Upper lobe of right lung (tissue), 1 donor: ENCODE data around the gene CHRNA1. TPM values are rescaled to one million over a fixed set of nuclear protein-coding genes. Genes with fewer than 3 reads are reported as not detected.

Source experiments
- ATAC-seq: fragments of 200-7000 bp; cut with Tn5 transposase; one replicate; pipeline ENCODE4 v1.9.1; 2020; ENCODE audit warnings: mild to moderate bottlenecking, moderate library complexity
- DNase-seq: peaks from one replicate; pipeline ENCODE4 v3.0.0-alpha.2; 2020
- H3K27ac ChIP-seq: fragments of 200-600 bp; one replicate; pipeline ENCODE4 v1.8.0; 2022
- H3K27me3 ChIP-seq: fragments of 200-600 bp; one replicate; pipeline ENCODE4 v1.8.0; 2022; ENCODE audit warnings: mild to moderate bottlenecking
- H3K36me3 ChIP-seq: fragments of 200-600 bp; one replicate; pipeline ENCODE4 v1.8.0; 2022
- H3K4me1 ChIP-seq: fragments of 200-600 bp; one replicate; pipeline ENCODE4 v1.8.0; 2022
- H3K4me3 ChIP-seq: fragments of 200-600 bp; one replicate; pipeline ENCODE4 v1.8.0; 2022; ENCODE audit warnings: mild to moderate bottlenecking
- H3K9me3 ChIP-seq: fragments of 200-600 bp; one replicate; pipeline ENCODE4 v1.8.0; 2022
- CTCF ChIP-seq: fragments of 200-600 bp; IDR thresholded peaks from one replicate; pipeline ENCODE4 v1.8.0; 2022; ENCODE audit warnings: antibody characterized with exemption
- intact Hi-C: fragments of 100-400 bp; cut with DNase I; formaldehyde crosslinking; loops from one replicate; pipeline ENCODE4 v1.11.0; 2022
- total RNA-seq: library from RNA; stranded (reverse); fragmentation: NEBNext Ultra II Directional; extraction: Animal tissue kit (Norgen Biotek cat#: 25700); gene quantifications from one replicate; pipeline ENCODE4 v1.2.1, GENCODE V29; 2021
- donor health status: DM: no; HTN: yes; CAD: no; lungs with severe emphysema.

CHRNA1 gene
- total RNA-seq, 1 donor from 2014 or later, result 0.52 TPM

GRCh38 chr2:174704642-174705041, 59.6 kb downstream of the CHRNA1 start:
- Histone ChIP-seq H3K4me3 (no peak overlapping the region), H3K9me3 (no peaks in the 10 kb centered on the region), H3K27ac (no peak overlapping the region), H3K4me1 (no peaks in the 10 kb centered on the region), H3K27me3 (peaks cover 14% of the 10 kb centered on the region), H3K36me3 (no peaks in the 10 kb centered on the region)
- intact Hi-C loops, result no loop called here
- ATAC-seq, result peak; percentile 37
- TF ChIP-seq CTCF, result no peak
- no peak for DNase-seq

GRCh38 chr2:174704061-174704460, 60.2 kb downstream of the CHRNA1 start:
- no peaks in the 10 kb centered on the region for H3K4me1 ChIP-seq
- no peak for TF ChIP-seq CTCF
- ATAC-seq (no peak), DNase-seq (no peak)
- H3K36me3 ChIP-seq, result no peaks in the 10 kb centered on the region
- H3K27ac ChIP-seq, result no peak overlapping the region
- intact Hi-C loops, result no loop called here
- no peak overlapping the region for H3K4me3 ChIP-seq
- peaks cover 14% of the 10 kb centered on the region for H3K27me3 ChIP-seq
- H3K9me3 ChIP-seq, result no peaks in the 10 kb centered on the region

DNA sequence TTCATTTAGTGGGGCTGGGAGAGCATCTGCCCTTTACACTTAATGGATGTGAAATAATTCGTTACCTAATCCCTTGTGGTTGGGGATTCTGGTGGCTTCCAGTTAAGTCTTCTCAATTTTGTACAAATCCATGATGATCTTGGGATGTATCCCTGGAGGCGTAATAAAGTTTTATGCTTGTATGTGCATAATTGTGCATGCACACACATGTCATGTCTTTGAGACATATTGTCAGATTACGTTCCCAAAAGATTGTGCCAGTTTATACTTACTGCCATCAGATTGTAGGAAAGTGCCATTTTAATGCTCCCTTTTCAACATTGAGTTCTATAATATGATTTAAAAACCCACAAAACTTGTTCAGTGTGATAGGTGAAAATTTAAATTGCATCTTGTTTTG, 60.8 kb downstream of the CHRNA1 start:
- DNase-seq, result no peak
- Histone ChIP-seq H3K27ac (no peak overlapping the region), H3K36me3 (no peaks in the 10 kb centered on the region), H3K27me3 (peaks cover 14% of the 10 kb centered on the region), H3K9me3 (no peaks in the 10 kb centered on the region), H3K4me1 (no peaks in the 10 kb centered on the region), H3K4me3 (no peak overlapping the region)
- no peak for TF ChIP-seq CTCF
- no peak for ATAC-seq
- intact Hi-C loops, result no loop called here

DNA sequence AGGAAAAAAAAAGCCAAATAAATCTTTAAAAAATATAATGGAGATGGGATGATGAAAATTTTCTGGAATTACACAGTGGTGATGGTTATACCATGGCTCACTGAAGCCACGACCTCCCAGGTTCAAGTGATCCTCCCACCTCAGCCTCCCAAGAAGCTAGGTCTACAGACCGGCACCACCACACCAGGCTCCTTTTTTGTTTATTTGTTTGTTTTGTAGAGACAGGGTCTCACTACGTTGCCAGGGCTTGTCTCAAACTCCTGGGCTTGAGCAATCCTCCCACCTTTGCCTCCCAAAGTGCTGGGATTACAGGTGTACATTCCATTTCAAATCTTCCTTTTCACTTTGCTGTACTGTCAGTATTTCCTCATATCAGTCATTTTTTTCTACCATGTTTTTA, 61.7 kb downstream of the CHRNA1 start:
- intact Hi-C loops, result no loop called here
- H3K4me1 ChIP-seq, result no peaks in the 10 kb centered on the region

GRCh38 chr2:174699993-174700766, 64.1 kb downstream of the CHRNA1 start:
- no peaks in the 10 kb centered on the region for H3K9me3 ChIP-seq
- no peak overlapping the region for H3K4me3 ChIP-seq
- H3K27ac ChIP-seq, result no peak overlapping the region
- no peaks in the 10 kb centered on the region for H3K27me3 ChIP-seq
- ATAC-seq, result peak; percentile 82
- no peak for DNase-seq
- H3K36me3 ChIP-seq, result no peaks in the 10 kb centered on the region
- H3K4me1 ChIP-seq, result no peaks in the 10 kb centered on the region
- intact Hi-C loops, result loop anchor here (10.0 kb wide), 1 partner anchor 125 kb away; no protein-coding TSS in a partner anchor
- peak; percentile 78 for TF ChIP-seq CTCF

More for the DNA sequence above, 61.7 kb downstream of the CHRNA1 start:
- no peak overlapping the region for H3K4me3 ChIP-seq
- no peak overlapping the region for H3K27ac ChIP-seq
- TF ChIP-seq CTCF, result no peak
- DNase-seq, result no peak
- peaks cover 13% of the 10 kb centered on the region for H3K27me3 ChIP-seq
- no peaks in the 10 kb centered on the region for H3K36me3 ChIP-seq
- no peak for ATAC-seq
- no peaks in the 10 kb centered on the region for H3K9me3 ChIP-seq

Other genes starting within 250 kb of the CHRNA1 start
- 71.5 TPM for gene WIPF1, start 166.7 kb downstream of the CHRNA1 start, total RNA-seq
- 30.6 TPM for gene CHN1, start 240.9 kb upstream of the CHRNA1 start, total RNA-seq